Endodermal cell (in vitro differentiated cells): Measurements from ENCODE around the gene SDK1. TPM values are rescaled to one million over a fixed set of nuclear protein-coding genes. Genes with fewer than 3 reads are reported as not detected.
"Not testable (repeated sequence)": the region's sequence is repeated elsewhere in the genome, so short reads cannot be mapped to it uniquely, and the experiment has no call there.

ENCODE experiments used
- DNase-seq: peaks from one replicate; pipeline ENCODE4 v3.0.0-alpha.2; 2017
- H3K27ac ChIP-seq: 2 replicates; pipeline ENCODE4 v1.5.1; 2013; ENCODE audit warnings: mild to moderate bottlenecking, low read depth, low read length, moderate library complexity
- H3K27me3 ChIP-seq: 2 replicates; pipeline ENCODE4 v1.6.1; 2013; ENCODE audit warnings: mild to moderate bottlenecking, low read length, moderate library complexity; ENCODE audit not compliant: insufficient read depth, control insufficient read depth, poor library complexity, severe bottlenecking
- H3K36me3 ChIP-seq: 2 replicates; pipeline ENCODE4 v1.7.0; 2013; ENCODE audit warnings: mild to moderate bottlenecking, low read length, moderate library complexity; ENCODE audit not compliant: control insufficient read depth, insufficient read depth
- H3K4me1 ChIP-seq: one replicate; pipeline ENCODE4 v1.7.0; 2013; ENCODE audit warnings: low read length; ENCODE audit not compliant: control insufficient read depth, insufficient read depth
- H3K4me3 ChIP-seq: 2 replicates; pipeline ENCODE4 v1.5.1; 2013; ENCODE audit warnings: mild to moderate bottlenecking, low read length, moderate library complexity
- H3K9ac ChIP-seq: 2 replicates; pipeline ENCODE4 v1.6.1; 2013; ENCODE audit warnings: mild to moderate bottlenecking, low read length, moderate library complexity; ENCODE audit not compliant: poor library complexity, severe bottlenecking; ENCODE audit errors: extremely low read depth
- H3K9me3 ChIP-seq: 2 replicates; pipeline ENCODE4 v1.6.1; 2013; ENCODE audit warnings: mild to moderate bottlenecking, low read length, moderate library complexity; ENCODE audit not compliant: control insufficient read depth
- H3K27ac Mint-ChIP-seq: 2 replicates; pipeline ENCODE4 v1.8.0; 2020; ENCODE audit warnings: mixed read lengths
- H3K27me3 Mint-ChIP-seq: 2 replicates; pipeline ENCODE4 v1.8.0; 2021; ENCODE audit warnings: mild to moderate bottlenecking, mixed read lengths; ENCODE audit not compliant: insufficient read depth
- H3K36me3 Mint-ChIP-seq: 2 replicates; pipeline ENCODE4 v1.8.0; 2020; ENCODE audit warnings: low read depth, mixed read lengths
- H3K4me1 Mint-ChIP-seq: 2 replicates; pipeline ENCODE4 v1.8.0; 2020; ENCODE audit warnings: mixed read lengths
- H3K4me3 Mint-ChIP-seq: 2 replicates; pipeline ENCODE4 v1.8.0; 2020; ENCODE audit warnings: mild to moderate bottlenecking, moderate library complexity, mixed read lengths
- H3K9me3 Mint-ChIP-seq: 2 replicates; pipeline ENCODE4 v1.8.0; 2020; ENCODE audit warnings: mild to moderate bottlenecking, mixed read lengths
- WGBS, 2 experiments: methylation state at CpG; one replicate each; pipeline versions ENCODE4 v1.1.5 to v1.1.7; 2013; ENCODE audit warnings: missing lambda C conversion rate in 2 of 2, mixed read lengths in 1 of 2; ENCODE audit not compliant: insufficient coverage in 1 of 2, insufficient read length in 1 of 2; 5-methylcytosine and 5-hydroxymethylcytosine counted together
- total RNA-seq, 2 donors: library from RNA; stranded (reverse); fragmentation: NEBNext Ultra II Directional in 1 of 2; extraction: Animal tissue kit (Norgen Biotek cat#: 25700) in 1 of 2; gene quantifications; 2 replicates in 1 of 2; 3 replicates in 1 of 2; pipeline ENCODE4 v1.2.1, GENCODE V29; 2021
- TF ChIP-seq, protein P1 (sequence below): fragments of 200-600 bp; sonication (generic); conservative IDR thresholded peaks from 2 replicates; pipeline ENCODE4 v1.5.0; 2021; ENCODE audit warnings: antibody characterized with exemption, mild to moderate bottlenecking

The SDK1 gene
- total RNA-seq, 2 donors from 2014 or later = 22.7 to 23.1 TPM

DNA sequence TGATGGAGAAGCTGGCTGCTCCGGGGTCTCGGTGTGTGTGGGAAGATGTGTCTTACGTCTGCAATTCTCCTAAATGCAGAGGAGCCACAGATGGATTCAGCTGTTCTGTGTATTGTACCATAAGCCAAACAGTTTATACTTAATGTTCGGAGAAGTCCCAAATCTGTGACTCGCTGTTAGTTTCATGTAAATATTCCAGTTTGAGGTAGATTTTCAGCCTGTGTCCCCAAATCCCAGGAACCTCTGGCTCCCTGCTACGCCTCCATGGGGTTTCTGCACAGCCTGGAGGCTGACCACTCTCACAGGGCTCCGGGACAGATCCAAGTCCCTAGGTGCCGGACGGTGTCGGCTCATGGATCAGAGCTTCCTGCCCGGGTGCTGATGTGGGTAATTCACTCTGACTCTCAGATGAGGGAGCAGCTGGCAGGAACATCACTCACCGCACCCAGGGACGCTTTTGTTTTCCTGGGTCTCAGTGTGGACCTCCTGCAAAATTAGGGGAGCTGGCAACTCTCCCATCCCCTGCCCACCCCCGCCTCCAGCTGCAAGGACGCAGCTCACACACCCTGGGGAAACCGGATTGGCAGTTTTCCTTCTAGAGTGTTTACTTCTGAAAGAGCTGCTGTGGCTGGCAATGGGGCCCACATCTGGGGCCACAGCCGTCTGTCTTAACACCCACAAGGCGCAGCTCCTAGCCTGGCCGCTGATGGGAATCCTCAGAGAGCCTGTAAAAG, 960.0 kb downstream of the SDK1 start:
- Mint-ChIP-seq H3K4me3 (no peak overlapping the region), H3K4me1 (no peaks in the 10 kb centered on the region), H3K36me3 (no peaks in the 10 kb centered on the region), H3K27ac (no peak overlapping the region), H3K9me3 (no peaks in the 10 kb centered on the region), H3K27me3 (peaks cover 13% of the 10 kb centered on the region)
- H3K4me1 ChIP-seq = no peaks in the 10 kb centered on the region
- peak; percentile 41 for DNase-seq
- TF ChIP-seq, protein P1, sequence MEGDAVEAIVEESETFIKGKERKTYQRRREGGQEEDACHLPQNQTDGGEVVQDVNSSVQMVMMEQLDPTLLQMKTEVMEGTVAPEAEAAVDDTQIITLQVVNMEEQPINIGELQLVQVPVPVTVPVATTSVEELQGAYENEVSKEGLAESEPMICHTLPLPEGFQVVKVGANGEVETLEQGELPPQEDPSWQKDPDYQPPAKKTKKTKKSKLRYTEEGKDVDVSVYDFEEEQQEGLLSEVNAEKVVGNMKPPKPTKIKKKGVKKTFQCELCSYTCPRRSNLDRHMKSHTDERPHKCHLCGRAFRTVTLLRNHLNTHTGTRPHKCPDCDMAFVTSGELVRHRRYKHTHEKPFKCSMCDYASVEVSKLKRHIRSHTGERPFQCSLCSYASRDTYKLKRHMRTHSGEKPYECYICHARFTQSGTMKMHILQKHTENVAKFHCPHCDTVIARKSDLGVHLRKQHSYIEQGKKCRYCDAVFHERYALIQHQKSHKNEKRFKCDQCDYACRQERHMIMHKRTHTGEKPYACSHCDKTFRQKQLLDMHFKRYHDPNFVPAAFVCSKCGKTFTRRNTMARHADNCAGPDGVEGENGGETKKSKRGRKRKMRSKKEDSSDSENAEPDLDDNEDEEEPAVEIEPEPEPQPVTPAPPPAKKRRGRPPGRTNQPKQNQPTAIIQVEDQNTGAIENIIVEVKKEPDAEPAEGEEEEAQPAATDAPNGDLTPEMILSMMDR = no peak
- no peaks in the 10 kb centered on the region for H3K27me3 ChIP-seq
- no peaks in the 10 kb centered on the region for H3K36me3 ChIP-seq
- H3K9ac ChIP-seq = no peak overlapping the region
- H3K27ac ChIP-seq = no peak overlapping the region
- no peak overlapping the region for H3K4me3 ChIP-seq
- WGBS, 2 experiments = 88 to 94% methylated on average over 12 to 19 of the region's 19 CpGs
- H3K9me3 ChIP-seq = no peaks in the 10 kb centered on the region

DNA sequence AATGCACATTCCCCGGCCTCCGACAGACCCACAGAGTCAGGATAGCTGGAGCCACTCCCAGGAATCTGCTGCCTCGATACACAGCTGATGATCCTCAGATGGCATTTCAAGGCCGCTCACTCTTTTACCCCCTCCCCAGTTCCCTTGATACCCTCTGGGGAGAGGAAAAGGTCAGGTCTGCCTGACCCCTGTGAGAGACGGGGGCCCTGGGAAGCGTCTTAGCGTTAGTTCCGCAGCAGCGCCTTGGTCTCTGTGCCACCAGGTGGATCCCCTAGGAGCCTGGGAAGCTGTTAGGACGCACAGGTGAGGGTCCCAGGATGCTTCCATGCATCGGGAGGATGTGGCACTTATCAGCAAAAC, 960.5 kb downstream of the SDK1 start:
- H3K27ac ChIP-seq = no peak overlapping the region
- 90% methylated on average over 3 to 11 of the region's 11 CpGs for WGBS, 2 experiments
- Mint-ChIP-seq H3K36me3 (no peaks in the 10 kb centered on the region), H3K27ac (no peak overlapping the region), H3K4me3 (no peak overlapping the region), H3K27me3 (peaks cover 16% of the 10 kb centered on the region), H3K9me3 (no peaks in the 10 kb centered on the region), H3K4me1 (no peaks in the 10 kb centered on the region)
- H3K4me3 ChIP-seq = no peak overlapping the region
- TF ChIP-seq, protein P1 = no peak
- no peak overlapping the region for H3K9ac ChIP-seq
- peak; percentile 46 for DNase-seq
- H3K9me3 ChIP-seq = no peaks in the 10 kb centered on the region
- H3K4me1 ChIP-seq = no peaks in the 10 kb centered on the region
- H3K36me3 ChIP-seq = no peaks in the 10 kb centered on the region
- no peaks in the 10 kb centered on the region for H3K27me3 ChIP-seq

DNA sequence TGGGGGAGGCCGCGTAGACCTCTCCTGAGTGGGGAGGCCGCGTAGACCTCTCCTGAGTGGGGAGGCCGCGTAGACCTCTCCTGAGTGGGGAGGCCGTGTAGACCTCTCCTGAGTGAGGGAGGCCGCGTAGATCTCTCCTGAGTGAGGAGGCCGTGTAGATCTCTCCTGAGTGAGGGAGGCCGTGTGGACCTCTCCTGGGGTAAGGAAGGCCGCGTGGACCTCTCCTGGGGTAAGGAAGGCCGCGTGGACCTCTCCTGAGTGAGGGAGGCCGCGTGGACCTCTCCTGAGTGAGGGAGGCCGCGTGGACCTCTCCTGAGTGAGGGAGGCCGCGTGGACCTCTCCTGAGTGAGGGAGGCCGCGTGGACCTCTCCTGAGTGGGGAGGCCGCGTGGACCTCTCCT, 963.2 kb downstream of the SDK1 start:
- H3K27ac Mint-ChIP-seq, H3K36me3 Mint-ChIP-seq, H3K9me3 Mint-ChIP-seq, H3K4me1 ChIP-seq, H3K36me3 ChIP-seq, DNase-seq, H3K9me3 ChIP-seq, H3K27me3 ChIP-seq, H3K4me3 ChIP-seq, H3K4me1 Mint-ChIP-seq, H3K4me3 Mint-ChIP-seq, H3K9ac ChIP-seq, H3K27ac ChIP-seq: not testable (repeated sequence)
- 95% methylated on average over 25 of the region's 25 CpGs; no CpG with 5 or more reads in 1 of the 2 experiments for WGBS, 2 experiments
- peaks cover 16% of the 10 kb centered on the region for H3K27me3 Mint-ChIP-seq

DNA sequence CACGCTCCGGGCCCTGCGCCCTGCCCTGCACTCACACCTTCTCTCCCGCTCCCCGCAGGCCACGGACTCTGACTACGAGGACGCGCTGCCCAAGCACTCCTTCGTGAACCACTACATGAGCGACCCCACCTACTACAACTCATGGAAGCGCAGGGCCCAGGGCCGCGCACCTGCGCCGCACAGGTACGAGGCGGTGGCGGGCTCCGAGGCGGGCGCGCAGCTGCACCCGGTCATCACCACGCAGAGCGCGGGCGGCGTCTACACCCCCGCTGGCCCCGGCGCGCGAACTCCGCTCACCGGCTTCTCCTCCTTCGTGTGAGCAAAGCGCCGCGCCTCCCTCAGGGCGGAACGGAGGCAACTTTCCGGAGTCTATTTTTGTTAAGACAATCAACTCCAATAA, 964.0 kb downstream of the SDK1 start:
- no peak overlapping the region for H3K27ac ChIP-seq
- Mint-ChIP-seq H3K27ac (no peak overlapping the region), H3K9me3 (no peaks in the 10 kb centered on the region), H3K4me1 (no peaks in the 10 kb centered on the region), H3K27me3 (peaks cover 16% of the 10 kb centered on the region), H3K4me3 (no peak overlapping the region), H3K36me3 (no peaks in the 10 kb centered on the region)
- H3K4me3 ChIP-seq = no peak overlapping the region
- no peaks in the 10 kb centered on the region for H3K36me3 ChIP-seq
- H3K9ac ChIP-seq = no peak overlapping the region
- 97 to 98% methylated on average over 21 to 43 of the region's 43 CpGs for WGBS, 2 experiments
- H3K4me1 ChIP-seq = no peaks in the 10 kb centered on the region
- DNase-seq = no peak
- TF ChIP-seq, protein P1 = no peak
- H3K9me3 ChIP-seq = no peaks in the 10 kb centered on the region
- no peaks in the 10 kb centered on the region for H3K27me3 ChIP-seq
